K562 (cell line): ENCODE measurements around the gene FAXC. TPM values are rescaled to one million over a fixed set of nuclear protein-coding genes. Genes with fewer than 3 reads are reported as not detected.

Experiments used
- HMGN3 ChIP-seq: IDR thresholded peaks from 2 replicates; pipeline ENCODE4 v1.6.1; 2011; ENCODE audit warnings: borderline replicate concordance, low read depth, mild to moderate bottlenecking, mixed read lengths, low read length; ENCODE audit not compliant: insufficient read length; ENCODE audit errors: extremely low read depth
- MTA2 ChIP-seq: fragments of 450-650 bp; IDR thresholded peaks from 2 replicates; pipeline ENCODE4 v1.6.1; 2016; ENCODE audit warnings: low read depth
- NR4A1 ChIP-seq, 2 experiments: fragments of 250-450 bp in 1 of 2; fragments of 450-650 bp in 1 of 2; sonication (Bioruptor Pico) in 1 of 2; IDR thresholded peaks; 2 replicates each; pipeline versions ENCODE4 v1.4.0 to v1.6.1; 2016 to 2020; ENCODE audit warnings: mild to moderate bottlenecking in 2 of 2, missing compliant biosample characterization in 1 of 2, missing genetic modification characterization in 1 of 2, moderate library complexity in 1 of 2
- POU5F1 ChIP-seq: fragments of 150-350 bp; IDR thresholded peaks from 2 replicates; pipeline ENCODE4 v1.6.1; 2014; ENCODE audit warnings: borderline replicate concordance, low read length, low read depth, mild to moderate bottlenecking; ENCODE audit not compliant: partially characterized antibody
- RBFOX2 ChIP-seq: fragments of 200-400 bp; formaldehyde crosslinking; IDR thresholded peaks from 2 replicates; pipeline ENCODE4 v1.6.1; 2017; ENCODE audit warnings: low read depth, mild to moderate bottlenecking, low read length, moderate library complexity
- RCOR1 ChIP-seq, 2 experiments: IDR thresholded peaks; 2 replicates each; pipeline ENCODE4 v1.6.1; 2012; ENCODE audit warnings: low read depth in 2 of 2, low read length in 2 of 2, borderline replicate concordance in 1 of 2, improper control_type of control experiment in 1 of 2
- ZNF586 ChIP-seq: fragments of 450-650 bp; formaldehyde crosslinking; conservative IDR thresholded peaks from 2 replicates; pipeline ENCODE4 v1.4.0; 2020; ENCODE audit warnings: mild to moderate bottlenecking, moderate library complexity
- ZNF79 ChIP-seq: fragments of 250-450 bp; sonication (Bioruptor Pico); IDR thresholded peaks from 2 replicates; pipeline ENCODE4 v1.4.0; 2020; ENCODE audit warnings: low read depth, mild to moderate bottlenecking, moderate library complexity
- ZSCAN32 ChIP-seq: fragments of 450-650 bp; formaldehyde crosslinking; IDR thresholded peaks from 2 replicates; pipeline ENCODE4 v1.4.0; 2020; ENCODE audit warnings: mild to moderate bottlenecking, moderate library complexity
- ZZZ3 ChIP-seq: fragments of 450-650 bp; IDR thresholded peaks from 2 replicates; pipeline ENCODE4 v1.6.1; 2016; ENCODE audit warnings: antibody characterized with exemption, mild to moderate bottlenecking, moderate library complexity
- polyA plus RNA-seq, 8 experiments: library from polyadenylated mRNA; depleted of rRNA in 4 of 8; stranded (reverse) in 5 of 8; unstranded in 3 of 8; fragments of >200 nt; fragmentation: Nextera tagmentation in 2 of 8; fragmentation: Illumina TruSeq in 1 of 8; extraction: Ambion mirVana in 2 of 8; extraction: Trizol in 1 of 8; gene quantifications; 2 replicates each; pipeline versions ENCODE4 v1.2.1 to v1.2.3, GENCODE V29; 2011 to 2014; ENCODE audit warnings: inconsistent platforms in 1 of 8, missing spikeins in 1 of 8
- total RNA-seq, 7 experiments: library from RNA; depleted of rRNA in 6 of 7; stranded (reverse); fragments of >200 nt in 6 of 7; fragmentation: Illumina TruSeq in 2 of 7; extraction: Trizol in 2 of 7; gene quantifications; 2 replicates each; pipeline versions ENCODE4 v1.2.1 to v1.2.3, GENCODE V29; 2011 to 2021; ENCODE audit warnings: low replicate concordance in 1 of 7
- TF ChIP-seq, protein P1 (sequence below): fragments of 250-450 bp; sonication (Bioruptor Pico); IDR thresholded peaks from 2 replicates; pipeline ENCODE4 v1.4.0; 2020
- TF ChIP-seq, protein P2 (sequence below): fragments of 250-450 bp; sonication (Bioruptor Pico); IDR thresholded peaks from 2 replicates; pipeline ENCODE4 v1.9.0; 2021; ENCODE audit warnings: mild to moderate bottlenecking
- TF ChIP-seq, protein P3 (sequence below): fragments of 450-650 bp; IDR thresholded peaks from 2 replicates; pipeline ENCODE4 v1.6.1; 2014; ENCODE audit warnings: low read depth, mild to moderate bottlenecking, moderate library complexity, borderline replicate concordance

The FAXC gene
- total and polyA plus RNA-seq, 9 of the 15 experiments (the other 6 are each of a cell fraction or from before 2014, with no cell fraction given): 0.06 to 0.40 (median 0.13) TPM; not detected in 5

DNA sequence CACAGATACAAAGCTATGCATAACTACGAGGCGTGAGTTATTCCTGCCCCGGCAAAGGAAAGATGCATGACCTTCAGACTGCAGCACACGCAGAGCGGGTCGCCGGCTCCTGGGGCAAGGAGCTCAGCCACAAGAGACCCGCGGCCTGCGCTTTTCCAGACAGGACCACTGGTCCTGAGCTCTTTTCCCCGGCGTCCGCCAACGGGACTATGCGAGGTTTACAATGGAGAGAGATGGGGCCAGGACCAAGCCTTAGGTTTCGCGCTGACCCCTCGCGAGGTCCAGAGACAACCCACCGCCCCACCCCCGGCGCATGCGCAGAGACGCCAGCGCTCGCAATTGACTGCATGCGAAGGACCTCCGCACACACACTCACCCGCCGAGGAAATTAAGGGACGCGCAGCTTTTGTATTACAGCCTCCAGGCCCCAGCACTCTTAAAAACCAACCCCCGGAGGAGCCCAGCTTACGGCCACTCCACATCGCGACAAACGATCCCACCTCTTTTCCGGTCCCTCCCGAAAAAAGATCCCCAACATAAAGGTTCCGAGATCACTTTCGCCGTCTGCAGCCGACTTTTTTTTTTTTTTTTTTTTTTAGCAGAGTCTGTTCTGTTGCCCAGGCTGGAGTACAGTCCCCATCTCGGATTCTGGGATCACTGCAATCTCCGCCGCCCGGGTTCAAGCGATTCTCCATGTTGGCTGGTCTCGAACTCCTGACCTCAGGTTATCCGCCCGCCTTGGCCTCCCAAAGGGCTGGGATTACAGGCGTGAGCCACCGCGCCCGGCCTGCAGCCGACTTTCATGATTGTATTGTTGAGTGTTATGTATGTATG, 44.4 kb upstream of the FAXC start, which contains the start of gene COQ3 (continued):
- TF ChIP-seq MTA2 (no peak), ZNF586 (CRISPR knock-in tag) (no peak), ZZZ3 (no peak; the same call in 1 of the 2 replicates), NR4A1 (CRISPR knock-in tag; IDR thresholded peaks at IDR 0.05) (0 out of 2 replicates have a peak, but pooled peaks have one; percentile 53), NR4A1 (tag; IDR thresholded peaks at IDR 0.05) (no peak), RBFOX2 (peak; percentile 88), RCOR1 (IDR thresholded peaks at IDR 0.05; ENCODE audit: borderline replicate concordance in 1 of 2, low read depth in 2 of 2, low read length in 2 of 2) (peak in 1 of 2 experiments; percentile 21; a peak in 1 of 4 replicates), POU5F1 (peak; percentile 5), HMGN3 (no peak), ZSCAN32 (no peak), ZNF79 (0 out of 2 replicates have a peak, but pooled peaks have one; percentile 26)
- TF ChIP-seq, protein P1, sequence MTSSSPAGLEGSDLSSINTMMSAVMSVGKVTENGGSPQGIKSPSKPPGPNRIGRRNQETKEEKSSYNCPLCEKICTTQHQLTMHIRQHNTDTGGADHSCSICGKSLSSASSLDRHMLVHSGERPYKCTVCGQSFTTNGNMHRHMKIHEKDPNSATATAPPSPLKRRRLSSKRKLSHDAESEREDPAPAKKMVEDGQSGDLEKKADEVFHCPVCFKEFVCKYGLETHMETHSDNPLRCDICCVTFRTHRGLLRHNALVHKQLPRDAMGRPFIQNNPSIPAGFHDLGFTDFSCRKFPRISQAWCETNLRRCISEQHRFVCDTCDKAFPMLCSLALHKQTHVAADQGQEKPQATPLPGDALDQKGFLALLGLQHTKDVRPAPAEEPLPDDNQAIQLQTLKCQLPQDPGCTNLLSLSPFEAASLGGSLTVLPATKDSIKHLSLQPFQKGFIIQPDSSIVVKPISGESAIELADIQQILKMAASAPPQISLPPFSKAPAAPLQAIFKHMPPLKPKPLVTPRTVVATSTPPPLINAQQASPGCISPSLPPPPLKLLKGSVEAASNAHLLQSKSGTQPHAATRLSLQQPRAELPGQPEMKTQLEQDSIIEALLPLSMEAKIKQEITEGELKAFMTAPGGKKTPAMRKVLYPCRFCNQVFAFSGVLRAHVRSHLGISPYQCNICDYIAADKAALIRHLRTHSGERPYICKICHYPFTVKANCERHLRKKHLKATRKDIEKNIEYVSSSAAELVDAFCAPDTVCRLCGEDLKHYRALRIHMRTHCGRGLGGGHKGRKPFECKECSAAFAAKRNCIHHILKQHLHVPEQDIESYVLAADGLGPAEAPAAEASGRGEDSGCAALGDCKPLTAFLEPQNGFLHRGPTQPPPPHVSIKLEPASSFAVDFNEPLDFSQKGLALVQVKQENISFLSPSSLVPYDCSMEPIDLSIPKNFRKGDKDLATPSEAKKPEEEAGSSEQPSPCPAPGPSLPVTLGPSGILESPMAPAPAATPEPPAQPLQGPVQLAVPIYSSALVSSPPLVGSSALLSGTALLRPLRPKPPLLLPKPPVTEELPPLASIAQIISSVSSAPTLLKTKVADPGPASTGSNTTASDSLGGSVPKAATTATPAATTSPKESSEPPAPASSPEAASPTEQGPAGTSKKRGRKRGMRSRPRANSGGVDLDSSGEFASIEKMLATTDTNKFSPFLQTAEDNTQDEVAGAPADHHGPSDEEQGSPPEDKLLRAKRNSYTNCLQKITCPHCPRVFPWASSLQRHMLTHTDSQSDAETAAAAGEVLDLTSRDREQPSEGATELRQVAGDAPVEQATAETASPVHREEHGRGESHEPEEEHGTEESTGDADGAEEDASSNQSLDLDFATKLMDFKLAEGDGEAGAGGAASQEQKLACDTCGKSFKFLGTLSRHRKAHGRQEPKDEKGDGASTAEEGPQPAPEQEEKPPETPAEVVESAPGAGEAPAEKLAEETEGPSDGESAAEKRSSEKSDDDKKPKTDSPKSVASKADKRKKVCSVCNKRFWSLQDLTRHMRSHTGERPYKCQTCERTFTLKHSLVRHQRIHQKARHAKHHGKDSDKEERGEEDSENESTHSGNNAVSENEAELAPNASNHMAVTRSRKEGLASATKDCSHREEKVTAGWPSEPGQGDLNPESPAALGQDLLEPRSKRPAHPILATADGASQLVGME (CRISPR knock-in tag): 0 out of 2 replicates have a peak, but pooled peaks have one; percentile 66
- TF ChIP-seq, protein P2, sequence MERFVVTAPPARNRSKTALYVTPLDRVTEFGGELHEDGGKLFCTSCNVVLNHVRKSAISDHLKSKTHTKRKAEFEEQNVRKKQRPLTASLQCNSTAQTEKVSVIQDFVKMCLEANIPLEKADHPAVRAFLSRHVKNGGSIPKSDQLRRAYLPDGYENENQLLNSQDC: no peak
- TF ChIP-seq, protein P3, sequence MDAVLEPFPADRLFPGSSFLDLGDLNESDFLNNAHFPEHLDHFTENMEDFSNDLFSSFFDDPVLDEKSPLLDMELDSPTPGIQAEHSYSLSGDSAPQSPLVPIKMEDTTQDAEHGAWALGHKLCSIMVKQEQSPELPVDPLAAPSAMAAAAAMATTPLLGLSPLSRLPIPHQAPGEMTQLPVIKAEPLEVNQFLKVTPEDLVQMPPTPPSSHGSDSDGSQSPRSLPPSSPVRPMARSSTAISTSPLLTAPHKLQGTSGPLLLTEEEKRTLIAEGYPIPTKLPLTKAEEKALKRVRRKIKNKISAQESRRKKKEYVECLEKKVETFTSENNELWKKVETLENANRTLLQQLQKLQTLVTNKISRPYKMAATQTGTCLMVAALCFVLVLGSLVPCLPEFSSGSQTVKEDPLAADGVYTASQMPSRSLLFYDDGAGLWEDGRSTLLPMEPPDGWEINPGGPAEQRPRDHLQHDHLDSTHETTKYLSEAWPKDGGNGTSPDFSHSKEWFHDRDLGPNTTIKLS: peak; percentile 74
